GM23248 (cell line): ENCODE measurements around the gene PRSS3. TPM values are rescaled to one million over a fixed set of nuclear protein-coding genes. Genes with fewer than 3 reads are reported as not detected.
A peak's percentile ranks its signal among the peaks of the same experiment; 100 is the strongest.
"Not testable (repeated sequence)": the region's sequence is repeated elsewhere in the genome, so short reads cannot be mapped to it uniquely, and the experiment has no call there.

ENCODE experiments used
- DNase-seq: peaks from one replicate; pipeline ENCODE4 v3.0.0-alpha.2; 2015
- H2AFZ ChIP-seq: fragments of 200-600 bp; sonication (generic); 2 replicates; pipeline ENCODE4 v1.6.1; 2016; ENCODE audit warnings: antibody characterized with exemption
- H3F3A ChIP-seq: fragments of 200-600 bp; sonication (generic); 2 replicates; pipeline ENCODE4 v1.6.1; 2016; ENCODE audit warnings: mild to moderate bottlenecking, antibody characterized with exemption, mixed run types; ENCODE audit not compliant: insufficient read depth
- H3K27ac ChIP-seq: fragments of 200-600 bp; sonication (generic); 2 replicates; pipeline ENCODE4 v1.5.1; 2016; ENCODE audit warnings: mild to moderate bottlenecking
- H3K27me3 ChIP-seq: fragments of 200-600 bp; sonication (generic); replicated peaks from 2 replicates; pipeline ENCODE4 v1.6.1; 2016; ENCODE audit warnings: mild to moderate bottlenecking; ENCODE audit not compliant: insufficient read depth
- H3K36me3 ChIP-seq: fragments of 200-600 bp; sonication (generic); 2 replicates; pipeline ENCODE4 v1.6.1; 2016; ENCODE audit warnings: low read depth, mild to moderate bottlenecking
- H3K4me1 ChIP-seq: fragments of 200-600 bp; sonication (generic); 2 replicates; pipeline ENCODE4 v1.6.1; 2016; ENCODE audit warnings: mild to moderate bottlenecking; ENCODE audit not compliant: insufficient read depth
- H3K4me2 ChIP-seq: fragments of 200-600 bp; sonication (generic); one replicate; pipeline ENCODE4 v1.6.1; 2016; ENCODE audit warnings: mild to moderate bottlenecking; ENCODE audit not compliant: unreplicated experiment
- H3K4me3 ChIP-seq: fragments of 200-600 bp; sonication (generic); 2 replicates; pipeline ENCODE4 v1.5.1; 2016; ENCODE audit warnings: mild to moderate bottlenecking
- H3K79me2 ChIP-seq: fragments of 200-600 bp; sonication (generic); 2 replicates; pipeline ENCODE4 v1.6.1; 2016; ENCODE audit warnings: mild to moderate bottlenecking; ENCODE audit not compliant: insufficient read depth
- H3K9ac ChIP-seq: fragments of 200-600 bp; sonication (generic); 2 replicates; pipeline ENCODE4 v1.6.1; 2016; ENCODE audit warnings: mild to moderate bottlenecking
- H3K9me2 ChIP-seq: fragments of 200-600 bp; sonication (generic); 2 replicates; pipeline ENCODE4 v1.6.1; 2016; ENCODE audit warnings: mixed run types, mild to moderate bottlenecking, moderate library complexity; ENCODE audit not compliant: insufficient read depth
- H3K9me3 ChIP-seq: fragments of 200-600 bp; sonication (generic); one replicate; pipeline ENCODE4 v1.6.1; 2017; ENCODE audit warnings: low read depth
- H4K20me1 ChIP-seq: fragments of 200-600 bp; sonication (generic); 2 replicates; pipeline ENCODE4 v1.6.0; 2016; ENCODE audit not compliant: insufficient read depth
- EZH2 ChIP-seq: fragments of 200-600 bp; sonication (generic); IDR thresholded peaks from 2 replicates; pipeline ENCODE4 v1.6.1; 2018; ENCODE audit warnings: antibody characterized with exemption, mild to moderate bottlenecking; ENCODE audit not compliant: insufficient read depth, poor library complexity, severe bottlenecking
- EZH2phosphoT487 ChIP-seq: fragments of 200-600 bp; sonication (generic); IDR thresholded peaks from 2 replicates; pipeline ENCODE4 v1.6.1; 2018; ENCODE audit warnings: antibody characterized with exemption, moderate library complexity, mild to moderate bottlenecking, low read depth; ENCODE audit not compliant: insufficient read depth
- WGBS, 2 experiments: methylation state at CpG; one replicate each; pipeline ENCODE4 v1.1.6; 2015 to 2017; ENCODE audit warnings: low lambda C conversion rate in 2 of 2, low coverage in 1 of 2; ENCODE audit errors: missing lambda C conversion rate in 2 of 2; 5-methylcytosine and 5-hydroxymethylcytosine counted together
- in situ Hi-C: fragments of 300-500 bp; cut with MboI; formaldehyde crosslinking; loops from 2 replicates; pipeline ENCODE4 v1.15.0; 2020
- polyA plus RNA-seq: library from polyadenylated mRNA; unstranded; fragments of >200 nt; fragmentation: Nextera tagmentation; extraction: Ambion mirVana; gene quantifications from 2 replicates; pipeline ENCODE4 v1.2.1, GENCODE V29; 2016
- total RNA-seq: library from RNA; depleted of rRNA; stranded (reverse); fragments of >200 nt; shearing (Covaris generic); gene quantifications from 2 replicates; pipeline ENCODE4 v1.2.3, GENCODE V29; 2014; rRNA removed

The PRSS3 gene
- 15.1 and 30.7 TPM in 2 replicates for total RNA-seq
- 48.2 and 53.3 TPM in 2 replicates for polyA plus RNA-seq

DNA sequence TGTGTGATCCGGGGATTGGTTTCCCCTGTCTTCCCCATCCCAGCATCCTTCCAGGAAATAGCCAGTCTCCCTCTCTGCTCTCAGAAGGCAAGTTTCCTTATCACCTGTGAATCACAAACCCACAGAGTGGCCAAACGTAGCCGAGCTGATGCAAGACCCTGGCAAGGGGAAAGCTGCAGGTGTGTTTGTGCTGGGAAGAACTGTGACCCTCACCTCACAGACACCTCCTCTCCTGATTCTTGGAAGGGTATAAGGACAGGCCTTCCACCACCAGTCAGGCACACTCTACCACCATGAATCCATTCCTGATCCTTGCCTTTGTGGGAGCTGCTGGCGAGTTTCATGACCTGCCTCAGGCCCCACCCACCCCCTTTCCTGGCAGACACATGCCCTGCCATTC lies at the start of gene PRSS3:
Gene PRSS3, plus strand, starts transcription at position 281 of the 400 bp plus-strand sequence. Its CDS starts 13 bp downstream, at position 294.
- no peaks in the 10 kb centered on the region for H3F3A ChIP-seq
- H3K79me2 ChIP-seq: no peaks in the 10 kb centered on the region
- no peak within 1 kb of the TSS for H3K4me2 ChIP-seq
- peaks cover 5% of the 10 kb centered on the region; the same call in 1 of the 2 replicates for H3K4me1 ChIP-seq
- no peak within 1 kb of the TSS for H3K9ac ChIP-seq
- H3K36me3 ChIP-seq: no peaks in the 10 kb centered on the region
- TF ChIP-seq EZH2 (no peak), EZH2phosphoT487 (no peak)
- H4K20me1 ChIP-seq: no peaks in the 10 kb centered on the region
- no peak within 1 kb of the TSS for H3K27ac ChIP-seq
- H2AFZ ChIP-seq: no peak within 1 kb of the TSS
- H3K9me2 ChIP-seq: no peaks in the 10 kb centered on the region
- in situ Hi-C loops: no loop called here
- H3K9me3 ChIP-seq: no peaks in the 10 kb centered on the region
- DNase-seq: no peak
- WGBS, 2 experiments: 89 to 94% methylated on average over 4 of the region's 4 CpGs
- no peaks in the 10 kb centered on the region for H3K27me3 ChIP-seq
- H3K4me3 ChIP-seq: no peak within 1 kb of the TSS

DNA sequence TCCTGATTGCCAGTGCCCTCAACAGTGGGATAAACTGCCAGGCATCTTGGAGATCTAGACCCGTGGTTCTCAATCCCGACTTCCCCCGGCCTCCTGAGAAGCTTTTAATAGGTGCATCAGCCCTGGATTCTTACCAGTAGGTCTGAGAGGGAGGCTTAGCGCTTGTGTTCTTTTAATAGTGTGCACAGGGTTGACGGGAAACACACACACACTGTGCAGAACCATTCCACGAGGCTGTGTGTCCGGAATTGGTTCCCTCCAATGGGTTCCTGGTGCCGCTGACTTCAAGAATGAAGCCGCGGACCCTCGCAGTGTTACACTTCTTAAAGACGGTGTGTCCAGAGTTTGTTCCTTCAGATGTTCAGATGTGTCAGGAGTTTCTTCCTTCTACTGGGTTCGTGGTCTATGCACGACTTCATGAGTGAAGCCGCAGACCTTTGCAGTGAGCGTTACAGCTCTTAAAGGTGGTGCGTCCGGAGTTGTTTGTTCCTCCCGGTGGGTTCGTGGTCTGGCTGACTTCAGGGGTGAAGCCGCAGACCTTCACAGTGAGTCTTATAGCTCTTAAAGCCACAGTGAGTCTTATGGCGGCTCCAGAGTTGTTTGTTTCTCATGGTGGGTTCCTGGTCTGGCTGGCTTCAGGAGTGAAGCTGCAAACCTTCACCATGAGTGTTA lies 46.6 kb upstream of the PRSS3 start:
- H3K4me1 ChIP-seq: peaks cover 8% of the 10 kb centered on the region; the same call in 1 of the 2 replicates
- no peak overlapping the region for H3K4me3 ChIP-seq
- no peaks in the 10 kb centered on the region for H3K9me2 ChIP-seq
- WGBS, 2 experiments: 87 to 88% methylated on average over 22 of the region's 22 CpGs
- H3K4me2 ChIP-seq: no peak overlapping the region
- TF ChIP-seq EZH2: no peak
- TF ChIP-seq EZH2phosphoT487: no peak
- no peak overlapping the region for H3K9ac ChIP-seq
- in situ Hi-C loops: no loop called here
- H3K9me3 ChIP-seq: no peaks in the 10 kb centered on the region
- H3K27me3 ChIP-seq: no peaks in the 10 kb centered on the region
- H4K20me1 ChIP-seq: no peaks in the 10 kb centered on the region
- no peak overlapping the region for H2AFZ ChIP-seq
- H3K79me2 ChIP-seq: peaks cover 30% of the 10 kb centered on the region
- H3K27ac ChIP-seq: no peak overlapping the region
- no peaks in the 10 kb centered on the region for H3F3A ChIP-seq
- DNase-seq: no peak
- no peaks in the 10 kb centered on the region for H3K36me3 ChIP-seq

DNA sequence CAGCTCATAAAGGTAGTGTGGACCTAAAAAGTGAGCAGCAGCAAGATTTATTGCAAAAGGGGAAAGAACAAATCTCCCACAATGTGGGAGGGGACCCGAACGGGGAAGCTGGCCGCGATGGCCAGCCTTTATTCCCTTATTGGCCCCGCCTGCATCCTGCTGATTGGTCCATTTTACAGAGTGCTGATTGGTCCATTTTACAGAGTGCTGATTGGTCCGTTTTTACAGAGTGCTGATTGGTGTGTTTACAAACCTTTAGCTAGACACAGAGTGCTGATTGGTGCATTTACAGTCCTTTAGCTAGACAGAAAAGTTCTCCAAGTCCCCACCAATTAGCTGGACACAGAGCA lies 46.1 kb upstream of the PRSS3 start:
- 68 to 70% methylated on average over 6 of the region's 6 CpGs for WGBS, 2 experiments
- H3F3A ChIP-seq, H4K20me1 ChIP-seq, H3K4me1 ChIP-seq, H3K4me2 ChIP-seq, H3K9me2 ChIP-seq, H3K36me3 ChIP-seq, H3K4me3 ChIP-seq, in situ Hi-C loops, H3K9ac ChIP-seq, H2AFZ ChIP-seq, H3K9me3 ChIP-seq, H3K27ac ChIP-seq, H3K27me3 ChIP-seq: not testable (repeated sequence)
- DNase-seq: peak; percentile 6
- H3K79me2 ChIP-seq: peaks cover 35% of the 10 kb centered on the region

DNA sequence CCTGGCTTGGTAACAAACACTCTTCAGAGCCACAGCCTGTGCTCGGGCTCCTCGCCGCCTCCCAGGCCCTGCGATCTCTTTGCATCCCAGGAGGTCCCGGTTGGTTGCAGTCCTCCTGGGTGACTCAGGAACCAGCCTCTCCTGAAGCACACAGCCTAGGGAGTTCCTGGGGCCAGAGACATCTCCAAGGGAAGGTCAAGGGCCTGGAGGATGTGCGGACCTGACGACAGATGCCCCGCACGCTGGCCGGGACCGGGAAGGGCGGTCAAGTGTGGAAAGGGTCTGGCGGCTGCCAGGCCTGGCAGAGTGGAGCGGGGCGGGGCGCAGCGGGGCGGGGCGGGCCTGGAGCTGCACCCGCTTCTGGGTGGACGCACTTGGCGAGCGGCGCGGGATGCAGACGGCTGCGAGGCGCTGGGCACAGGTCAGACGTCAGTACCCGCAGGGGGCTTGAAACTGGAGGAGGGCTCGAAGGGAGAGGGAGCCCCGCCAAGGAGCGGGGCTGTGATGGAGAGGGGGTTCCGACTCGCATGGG lies 45.0 kb upstream of the PRSS3 start:
- Histone ChIP-seq H2AFZ (peak overlapping the region; percentile 85), H3K79me2 (peaks cover 46% of the 10 kb centered on the region), H3K27me3 (no peaks in the 10 kb centered on the region), H3K4me2 (peak overlapping the region; percentile 75), H3F3A (no peaks in the 10 kb centered on the region), H3K4me1 (peaks cover 8% of the 10 kb centered on the region; the same call in 1 of the 2 replicates), H3K27ac (no peak overlapping the region), H3K9me3 (no peaks in the 10 kb centered on the region), H3K4me3 (peak overlapping the region; percentile 81), H3K36me3 (no peaks in the 10 kb centered on the region), H3K9ac (peak overlapping the region; percentile 78), H4K20me1 (no peaks in the 10 kb centered on the region), H3K9me2 (no peaks in the 10 kb centered on the region)
- WGBS, 2 experiments: 2 to 3% methylated on average over 21 to 35 of the region's 35 CpGs
- TF ChIP-seq EZH2phosphoT487 (no peak), EZH2 (no peak)
- in situ Hi-C loops: no loop called here
- peak; percentile 67 for DNase-seq
